NCI-H510A treated with DMSO at 0.1 percent for 48 hours (cell line): ENCODE data around the gene NOL4.
A peak's percentile ranks its signal among the peaks of the same experiment; 100 is the strongest.
"Not testable (repeated sequence)": the region's sequence is repeated elsewhere in the genome, so short reads cannot be mapped to it uniquely, and the experiment has no call there.

Source experiments
- DNase-seq: peaks from one replicate; lab custom pipeline; 2025; lab: John Stamatoyannopoulos, UW

Gene NOL4, protein sequence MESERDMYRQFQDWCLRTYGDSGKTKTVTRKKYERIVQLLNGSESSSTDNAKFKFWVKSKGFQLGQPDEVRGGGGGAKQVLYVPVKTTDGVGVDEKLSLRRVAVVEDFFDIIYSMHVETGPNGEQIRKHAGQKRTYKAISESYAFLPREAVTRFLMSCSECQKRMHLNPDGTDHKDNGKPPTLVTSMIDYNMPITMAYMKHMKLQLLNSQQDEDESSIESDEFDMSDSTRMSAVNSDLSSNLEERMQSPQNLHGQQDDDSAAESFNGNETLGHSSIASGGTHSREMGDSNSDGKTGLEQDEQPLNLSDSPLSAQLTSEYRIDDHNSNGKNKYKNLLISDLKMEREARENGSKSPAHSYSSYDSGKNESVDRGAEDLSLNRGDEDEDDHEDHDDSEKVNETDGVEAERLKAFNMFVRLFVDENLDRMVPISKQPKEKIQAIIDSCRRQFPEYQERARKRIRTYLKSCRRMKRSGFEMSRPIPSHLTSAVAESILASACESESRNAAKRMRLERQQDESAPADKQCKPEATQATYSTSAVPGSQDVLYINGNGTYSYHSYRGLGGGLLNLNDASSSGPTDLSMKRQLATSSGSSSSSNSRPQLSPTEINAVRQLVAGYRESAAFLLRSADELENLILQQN

GRCh38 chr18:34224423-34225217 is at the start of gene NOL4:
NOL4 (minus strand) TSS chr18:34224913; CDS start chr18:34223253, 1,660 bp downstream.
- DNase-seq, result peak; percentile 99

DNA sequence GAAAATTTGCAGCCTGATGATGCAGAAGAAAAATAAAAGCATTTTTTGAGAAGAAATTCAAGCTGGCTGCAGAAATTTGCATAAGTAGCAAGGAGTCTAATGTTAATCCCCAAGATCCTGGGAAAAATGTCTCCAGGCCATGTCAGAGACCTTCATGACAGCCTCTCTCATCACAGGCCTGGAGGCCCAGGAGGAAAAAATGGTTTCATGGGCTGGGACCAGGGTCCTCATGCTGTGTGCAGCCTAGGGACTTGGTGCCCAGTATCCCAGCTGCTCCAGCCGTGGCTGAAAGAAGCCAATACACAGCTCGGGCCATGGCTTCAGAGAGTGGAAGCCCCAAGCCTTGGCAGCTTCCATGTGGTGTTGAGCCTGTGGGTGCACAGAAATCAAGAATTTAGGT is 41.3 kb upstream of the NOL4 start:
- not testable (repeated sequence) for DNase-seq

DNA sequence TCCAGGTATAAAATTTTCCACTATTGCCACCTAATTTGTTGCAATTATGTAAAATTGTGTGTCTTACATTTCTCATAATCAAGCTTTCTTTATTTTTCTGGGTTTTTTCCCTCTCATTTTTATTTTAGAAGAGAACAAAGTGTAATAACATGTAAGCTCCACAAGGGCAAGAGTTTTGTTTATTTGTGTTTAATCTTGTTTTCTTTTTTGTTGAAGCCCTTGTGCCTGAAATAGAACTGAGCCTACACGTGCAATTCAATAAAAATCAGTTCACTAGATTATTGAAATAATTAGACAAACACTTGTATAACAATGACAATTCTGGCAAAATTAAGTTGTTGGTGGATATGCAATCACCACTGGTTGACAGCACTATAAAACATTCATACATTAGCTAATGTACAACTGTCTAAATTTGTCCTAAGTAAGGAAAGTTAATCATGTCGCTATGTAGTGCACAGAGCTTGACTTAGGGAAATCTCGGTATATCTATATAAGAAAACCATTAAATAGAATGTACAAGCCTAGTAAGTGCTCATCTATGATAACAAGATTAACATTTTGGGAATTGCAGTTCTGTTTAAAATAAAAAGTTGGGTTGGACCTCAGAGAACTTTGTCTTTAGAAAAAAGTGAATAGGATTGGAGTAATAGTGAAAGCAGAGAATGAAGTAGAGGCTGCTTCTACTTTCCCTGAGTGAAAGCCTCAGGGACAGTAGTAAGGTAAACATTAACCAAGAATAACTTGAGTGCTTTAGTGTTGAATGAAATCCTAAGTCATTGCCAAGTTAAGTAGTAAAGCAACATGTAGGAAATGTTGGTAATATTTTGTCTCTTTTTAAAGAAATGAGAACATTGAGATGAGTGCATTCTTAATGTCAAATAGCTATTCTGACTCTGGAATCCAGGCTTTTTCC is 37.4 kb upstream of the NOL4 start:
- no peak for DNase-seq

DNA sequence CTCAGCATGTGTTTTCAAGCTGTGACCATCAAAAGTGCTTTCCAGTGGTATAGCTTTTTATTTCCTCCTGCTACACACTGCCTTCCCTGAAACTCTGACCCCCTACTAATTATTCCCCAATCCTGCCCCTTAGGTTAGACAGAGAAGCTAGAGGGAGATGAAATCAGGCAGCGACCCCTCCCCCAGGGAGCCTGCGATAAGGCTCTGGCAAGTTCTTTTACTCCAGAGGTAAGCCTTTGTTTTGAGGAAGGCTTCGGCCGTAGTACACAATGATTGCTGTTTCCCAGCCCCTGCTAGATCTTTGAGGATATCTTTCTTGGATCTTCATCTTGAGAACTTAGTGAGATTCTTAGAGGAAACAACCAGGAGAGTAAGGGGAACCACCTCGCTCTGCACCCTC is 33.5 kb upstream of the NOL4 start:
- no peak for DNase-seq

DNA sequence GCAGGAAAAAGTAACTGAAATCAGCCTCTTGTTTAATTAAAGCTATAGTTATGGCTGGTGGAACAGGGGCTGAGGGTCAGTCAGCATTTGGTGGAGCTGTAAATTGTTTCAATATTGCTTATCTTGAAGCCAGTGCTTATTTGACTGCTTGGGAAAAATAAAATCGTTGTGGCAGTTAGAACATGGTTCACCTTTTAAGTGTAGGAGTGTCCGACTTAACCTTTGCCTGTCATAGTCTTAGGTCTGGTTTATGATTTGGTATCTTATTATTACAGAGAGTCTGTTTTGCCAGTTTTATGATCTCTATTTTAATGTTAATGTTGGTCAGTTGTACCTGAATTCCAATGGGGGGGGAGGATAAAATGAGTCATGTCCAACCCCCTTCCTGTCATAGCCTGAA is 27.2 kb upstream of the NOL4 start:
- DNase-seq, result no peak

GRCh38 chr18:34248727-34249126 is 24.0 kb upstream of the NOL4 start:
- DNase-seq, result no peak

DNA sequence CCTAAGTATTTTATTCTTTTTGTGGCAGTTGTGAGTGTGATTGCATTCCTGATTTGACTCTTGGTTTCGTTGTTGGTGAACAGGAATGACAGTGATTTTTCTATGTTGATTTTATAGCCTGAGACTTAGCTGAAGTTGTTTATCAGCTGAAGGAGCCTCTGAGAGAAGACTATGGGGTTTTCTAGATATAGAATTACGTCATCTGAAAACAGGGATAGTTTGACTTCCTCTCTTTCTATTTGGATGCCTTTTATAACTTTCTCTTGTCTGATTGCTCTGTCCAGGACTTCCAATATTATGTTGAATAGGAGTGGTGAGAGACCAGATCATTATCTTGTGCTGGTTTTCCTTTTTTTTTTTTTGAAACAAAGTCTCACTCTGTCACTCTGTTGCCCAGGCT is 18.0 kb upstream of the NOL4 start:
- DNase-seq, result no peak

GRCh38 chr18:34233781-34234388 is 9.2 kb upstream of the NOL4 start:
- not testable (repeated sequence) for DNase-seq

- peak; percentile 79 for DNase-seq
Measured at GRCh38 chr18:34225218-34225553, 473 bp upstream of the NOL4 start.

- DNase-seq, result peak; percentile 81
Measured at GRCh38 chr18:34223893-34224422, 755 bp downstream of the NOL4 start.

DNA sequence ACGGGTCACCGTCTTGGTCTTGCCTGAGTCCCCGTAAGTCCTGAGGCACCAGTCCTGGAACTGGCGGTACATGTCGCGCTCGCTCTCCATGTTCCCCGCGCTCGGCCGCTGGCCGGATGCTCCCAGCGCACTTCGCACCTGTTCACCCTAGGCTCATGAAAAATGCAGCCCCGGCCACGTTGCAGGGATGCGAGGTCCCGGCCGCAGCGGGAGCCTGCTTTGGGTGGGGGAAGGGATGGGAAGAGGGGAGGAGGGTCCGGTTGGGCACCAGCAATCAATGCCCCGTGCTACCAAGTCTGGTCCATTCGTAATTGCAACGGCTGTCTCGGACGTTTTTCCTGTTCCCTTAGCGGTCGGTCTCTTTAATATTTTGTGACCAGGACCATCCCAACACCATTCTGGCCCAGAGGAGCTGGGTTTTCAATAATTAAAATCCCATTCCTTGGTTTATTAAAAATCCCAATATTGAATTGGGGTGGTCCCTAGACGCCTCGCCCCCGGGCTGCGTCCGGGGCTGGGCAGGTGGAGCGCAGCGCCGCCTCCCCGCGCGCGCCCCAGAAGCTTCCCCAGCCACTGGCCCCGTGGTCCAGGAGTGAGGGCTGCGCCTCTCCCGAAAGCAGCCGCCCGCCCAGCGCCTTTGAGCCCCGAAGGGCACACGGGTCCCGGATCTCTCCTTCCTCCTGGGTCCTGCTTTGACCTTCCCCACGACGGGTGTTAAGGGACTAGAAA is 1.4 kb downstream of the NOL4 start:
- peak; percentile 95 for DNase-seq

- peak; percentile 95 for DNase-seq
Measured at GRCh38 chr18:34222307-34223163, 2.2 kb downstream of the NOL4 start.

DNA sequence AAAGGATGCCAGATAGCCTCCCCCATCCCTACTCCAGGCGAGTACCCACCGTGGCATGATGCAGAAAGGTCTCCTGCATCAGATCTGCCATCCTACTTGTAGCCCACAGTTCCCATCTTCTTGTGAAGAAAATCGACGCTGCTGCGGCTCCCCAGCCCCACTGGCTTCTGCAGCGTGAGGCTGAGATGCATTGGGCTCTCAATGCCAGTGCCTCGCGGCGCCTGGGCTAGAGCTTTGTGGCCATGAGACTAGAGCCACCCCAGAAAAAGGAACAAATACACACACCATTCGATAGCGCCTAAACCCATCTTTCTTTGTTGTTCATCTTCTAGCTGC is 2.8 kb downstream of the NOL4 start:
- DNase-seq, result peak; percentile 90

DNA sequence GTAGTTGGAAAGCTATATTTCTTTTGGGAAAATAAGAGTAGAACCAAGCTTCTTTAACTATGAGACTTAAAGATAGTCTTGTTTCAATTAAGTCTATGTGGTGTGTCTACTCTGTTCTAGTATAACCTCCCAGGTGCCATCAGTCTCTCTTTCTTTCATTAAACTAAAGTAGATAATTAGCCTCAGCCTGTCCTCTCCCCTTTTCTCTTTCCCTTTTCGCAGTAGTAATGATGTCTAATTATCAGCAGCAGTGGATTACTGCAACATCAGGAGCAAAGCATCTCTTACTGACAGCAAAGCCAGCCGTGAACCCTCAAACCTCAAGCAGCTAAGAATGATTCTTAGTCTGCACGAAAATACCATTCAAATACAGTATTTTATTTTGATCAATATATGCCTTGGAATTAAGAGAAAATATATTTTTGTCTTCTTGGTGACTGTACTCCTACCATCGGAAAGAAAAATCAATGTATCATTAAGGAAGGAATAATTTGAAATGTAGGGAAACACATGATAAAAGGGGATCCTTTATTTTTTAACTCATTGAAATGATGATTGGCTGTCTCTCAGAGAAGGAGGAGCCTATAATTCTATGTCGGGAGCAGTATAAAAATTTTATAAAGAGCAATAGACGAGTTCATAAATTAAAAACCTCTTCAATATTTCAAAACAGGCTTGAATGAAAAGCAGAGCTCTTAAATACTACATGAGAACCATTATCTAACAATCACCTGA is 4.5 kb downstream of the NOL4 start:
- peak; percentile 89 for DNase-seq

DNA sequence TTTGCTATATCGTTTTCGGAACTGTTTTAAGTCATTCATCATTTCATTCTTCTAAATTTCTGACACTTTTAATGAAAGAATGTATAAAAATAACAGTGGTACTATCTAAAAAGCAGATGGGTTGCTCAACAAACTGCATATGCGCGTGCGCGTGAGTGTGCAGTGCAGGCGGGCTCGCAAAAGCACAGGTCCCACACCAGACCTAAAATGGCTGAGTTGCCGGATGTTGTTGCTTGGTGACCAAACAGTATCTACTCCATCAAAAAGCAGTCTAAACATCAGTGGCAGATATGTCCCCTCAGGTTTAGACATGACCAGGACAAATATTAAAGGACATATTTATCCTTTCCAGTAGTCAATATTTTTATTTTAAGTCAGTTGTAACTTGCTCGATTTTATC is 5.1 kb downstream of the NOL4 start:
- peak; percentile 94 for DNase-seq

- DNase-seq, result no peak
Measured at GRCh38 chr18:34212511-34212910, 12.2 kb downstream of the NOL4 start.

GRCh38 chr18:34207344-34207851 is 17.3 kb downstream of the NOL4 start:
- no peak for DNase-seq

DNA sequence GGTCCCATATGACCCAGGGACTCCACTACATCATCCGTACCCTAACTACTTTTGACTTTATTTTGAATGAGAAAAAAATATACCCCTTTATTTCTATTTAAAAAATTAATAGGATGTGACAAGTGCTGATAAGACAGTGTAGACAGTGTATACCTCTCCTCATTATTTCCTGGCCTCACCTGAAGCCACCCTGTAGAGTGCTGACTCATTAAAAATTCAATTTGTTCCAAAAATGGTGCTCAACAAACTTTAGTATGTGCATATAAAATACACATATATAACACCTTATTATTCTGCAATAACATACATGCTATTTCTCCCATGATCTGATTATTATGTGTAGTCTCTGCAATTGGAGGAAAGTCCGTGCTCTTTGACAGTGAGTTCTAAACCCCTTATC is 20.8 kb downstream of the NOL4 start:
- no peak for DNase-seq

- no peak for DNase-seq
Measured at GRCh38 chr18:34196256-34196655, 28.5 kb downstream of the NOL4 start.
